Endothelial cell of umbilical vein (primary cell): Measurements from ENCODE around the gene PARD3B. TPM values are rescaled to one million over a fixed set of nuclear protein-coding genes. Genes with fewer than 3 reads are reported as not detected.
A peak's percentile ranks its signal among the peaks of the same experiment; 100 is the strongest.

Source experiments
- BruUV-seq: library from RNA; stranded (reverse); fragments of 400-500 nt; replicated peaks from 2 replicates; lab custom pipeline; 2021; lab: Mats Ljungman, UMichigan
- CTCF ChIA-PET: fragments of 300-600, 350-600 bp; sonication (Branson Sonifier 250); formaldehyde crosslinking; loops from one replicate; lab custom pipeline; 2021; ENCODE audit warnings: antibody characterized with exemption, inconsistent platforms; lab: Charles Lee
- POLR2A ChIA-PET: fragments of 300-600, 350-600 bp; sonication (Branson Sonifier 250); formaldehyde crosslinking; loops from one replicate; lab custom pipeline; 2021; ENCODE audit warnings: antibody characterized with exemption, inconsistent platforms; lab: Charles Lee
- DNase-seq: peaks from one replicate; pipeline ENCODE4 v3.0.0-alpha.2; 2011; ENCODE audit warnings: low read depth, low spot score
- FAIRE-seq: peaks from 2 replicates; lab custom pipeline; 2011; peaks lifted over from hg19 to GRCh38; lab: Jason Lieb, UNC
- H2AFZ ChIP-seq: 2 replicates; pipeline ENCODE4 v1.6.0; 2012; ENCODE audit warnings: low read depth, low read length, control low read depth, inconsistent platforms
- H3K27ac ChIP-seq: 2 replicates; pipeline ENCODE4 v1.5.1; 2011; ENCODE audit warnings: low read depth, mild to moderate bottlenecking, control low read depth, low read length, moderate library complexity; ENCODE audit not compliant: insufficient read depth
- H3K27me3 ChIP-seq, 2 experiments: 2 replicates each; pipeline versions ENCODE4 v1.6.0 to v1.6.1; 2011; ENCODE audit warnings: low read length in 2 of 2, mixed read lengths in 1 of 2; ENCODE audit not compliant: control insufficient read depth in 2 of 2, insufficient read depth in 2 of 2
- H3K36me3 ChIP-seq, 2 experiments: 2 replicates in 1 of 2; 3 replicates in 1 of 2; pipeline ENCODE4 v1.5.1; 2011; ENCODE audit warnings: low read length in 2 of 2, mild to moderate bottlenecking in 1 of 2, moderate library complexity in 1 of 2; ENCODE audit not compliant: control insufficient read depth in 2 of 2, insufficient read depth in 2 of 2; ENCODE audit errors: extremely low read depth in 1 of 2
- H3K4me1 ChIP-seq: 3 replicates; pipeline ENCODE4 v1.5.1; 2011; ENCODE audit warnings: mild to moderate bottlenecking, low read length; ENCODE audit not compliant: control insufficient read depth, insufficient read depth; ENCODE audit errors: extremely low read depth
- H3K4me2 ChIP-seq: 2 replicates; pipeline ENCODE4 v1.6.1; 2011; ENCODE audit warnings: low read length, control low read depth, mixed read lengths; ENCODE audit not compliant: insufficient read depth
- H3K4me3 ChIP-seq, 3 experiments: fragments of 200-600 bp in 1 of 3; sonication (generic), shearing (Covaris generic) in 1 of 3; replicated peaks in 1 of 3; 2 replicates each; pipeline ENCODE4 v1.5.1; 2011 to 2016; ENCODE audit warnings: control low read depth in 3 of 3, low read length in 3 of 3, mild to moderate bottlenecking in 2 of 3, inconsistent platforms in 1 of 3, low read depth in 1 of 3, moderate library complexity in 1 of 3; ENCODE audit not compliant: insufficient read depth in 1 of 3
- H3K79me2 ChIP-seq: 2 replicates; pipeline ENCODE4 v1.6.0; 2012; ENCODE audit warnings: low read length, inconsistent platforms; ENCODE audit not compliant: control insufficient read depth, insufficient read depth
- H3K9ac ChIP-seq: replicated peaks from 2 replicates; pipeline ENCODE3; 2011; ENCODE audit warnings: low read length, control low read depth; ENCODE audit not compliant: insufficient read depth; ENCODE audit errors: extremely low read depth
- H3K9me1 ChIP-seq: replicated peaks from 3 replicates; pipeline ENCODE4 v1.6.0; 2011; ENCODE audit warnings: mild to moderate bottlenecking, low read length; ENCODE audit not compliant: control insufficient read depth, insufficient read depth; ENCODE audit errors: extremely low read depth
- H3K9me3 ChIP-seq: replicated peaks from 2 replicates; pipeline ENCODE4 v1.5.1; 2012; ENCODE audit warnings: low read length, inconsistent platforms; ENCODE audit not compliant: control insufficient read depth, insufficient read depth
- H4K20me1 ChIP-seq: replicated peaks from 2 replicates; pipeline ENCODE3; 2011; ENCODE audit warnings: mild to moderate bottlenecking, low read length; ENCODE audit not compliant: control insufficient read depth, insufficient read depth; ENCODE audit errors: extremely low read depth
- EZH2 ChIP-seq: IDR thresholded peaks from 2 replicates; pipeline ENCODE4 v1.6.1; 2012; ENCODE audit warnings: borderline replicate concordance, low read depth, mild to moderate bottlenecking, moderate library complexity, low read length, inconsistent platforms; ENCODE audit not compliant: severe bottlenecking
- FOS ChIP-seq: IDR thresholded peaks from 2 replicates; pipeline ENCODE4 v1.6.1; 2011; ENCODE audit warnings: mild to moderate bottlenecking, low read length, moderate library complexity, borderline replicate concordance; ENCODE audit not compliant: insufficient read depth
- GATA2 ChIP-seq: IDR thresholded peaks from 2 replicates; pipeline ENCODE4 v1.7.0; 2011; ENCODE audit warnings: low read depth, mild to moderate bottlenecking, moderate library complexity, mixed read lengths, low read length; ENCODE audit not compliant: insufficient read length, insufficient read depth
- MYC ChIP-seq: IDR thresholded peaks from one replicate; pipeline ENCODE4 v1.6.1; 2011; ENCODE audit warnings: mild to moderate bottlenecking, low read depth, low read length
- dilution Hi-C: fragments of 300-500 bp; cut with MboI; formaldehyde crosslinking; loops from one replicate; pipeline ENCODE4 v1.15.0; 2019; ENCODE audit warnings: low sequenced_read_pairs; ENCODE audit not compliant: extremely low pct_ligation_motif_present
- intact Hi-C: fragments of 100-400 bp; cut with micrococcal nuclease; formaldehyde crosslinking; loops from one replicate; pipeline ENCODE4 v1.10.0; 2022
- polyA plus RNA-seq, 4 experiments: library from polyadenylated mRNA; depleted of rRNA in 3 of 4; stranded (reverse) in 3 of 4; unstranded in 1 of 4; fragments of >200 nt; gene quantifications; 2 replicates each; pipeline versions ENCODE4 v1.2.1 to v1.2.3, GENCODE V29; 2011 to 2012; ENCODE audit warnings: missing spikeins in 1 of 4
- total RNA-seq: library from RNA; stranded (reverse); gene quantifications from 2 replicates; pipeline ENCODE4 v1.2.3, GENCODE V29; 2021
- TF ChIP-seq, protein P1 (sequence below), 2 donors: IDR thresholded peaks; 1 replicate in 1 of 2; 2 replicates in 1 of 2; pipeline ENCODE4 v1.5.1; 2011; ENCODE audit warnings: low read length in 2 of 2, mild to moderate bottlenecking in 2 of 2, moderate library complexity in 2 of 2, control low read depth in 1 of 2, inconsistent platforms in 1 of 2, low read depth in 1 of 2; ENCODE audit not compliant: insufficient read depth in 1 of 2; ENCODE audit errors: extremely low read depth in 1 of 2
- TF ChIP-seq, protein P2 (sequence below): IDR thresholded peaks from 2 replicates; pipeline ENCODE4 v1.6.1; 2011; ENCODE audit not compliant: insufficient read depth, insufficient read length

PARD3B gene
- total and polyA plus RNA-seq, 2 donors (not counting 3 experiments of a cell fraction or from before 2014, with no cell fraction given), result 2.2 to 30.9 TPM

- no peak overlapping the region for H3K4me2 ChIP-seq
- FAIRE-seq (no peak), DNase-seq (no peak)
- H4K20me1 ChIP-seq, result no peaks in the 10 kb centered on the region
- H3K27me3 ChIP-seq, result no peaks in the 10 kb centered on the region
- no peak overlapping the region for H2AFZ ChIP-seq
- TF ChIP-seq, protein P1, sequence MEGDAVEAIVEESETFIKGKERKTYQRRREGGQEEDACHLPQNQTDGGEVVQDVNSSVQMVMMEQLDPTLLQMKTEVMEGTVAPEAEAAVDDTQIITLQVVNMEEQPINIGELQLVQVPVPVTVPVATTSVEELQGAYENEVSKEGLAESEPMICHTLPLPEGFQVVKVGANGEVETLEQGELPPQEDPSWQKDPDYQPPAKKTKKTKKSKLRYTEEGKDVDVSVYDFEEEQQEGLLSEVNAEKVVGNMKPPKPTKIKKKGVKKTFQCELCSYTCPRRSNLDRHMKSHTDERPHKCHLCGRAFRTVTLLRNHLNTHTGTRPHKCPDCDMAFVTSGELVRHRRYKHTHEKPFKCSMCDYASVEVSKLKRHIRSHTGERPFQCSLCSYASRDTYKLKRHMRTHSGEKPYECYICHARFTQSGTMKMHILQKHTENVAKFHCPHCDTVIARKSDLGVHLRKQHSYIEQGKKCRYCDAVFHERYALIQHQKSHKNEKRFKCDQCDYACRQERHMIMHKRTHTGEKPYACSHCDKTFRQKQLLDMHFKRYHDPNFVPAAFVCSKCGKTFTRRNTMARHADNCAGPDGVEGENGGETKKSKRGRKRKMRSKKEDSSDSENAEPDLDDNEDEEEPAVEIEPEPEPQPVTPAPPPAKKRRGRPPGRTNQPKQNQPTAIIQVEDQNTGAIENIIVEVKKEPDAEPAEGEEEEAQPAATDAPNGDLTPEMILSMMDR (IDR thresholded peaks at IDR 0.05; ENCODE audit: extremely low read depth in 1 of 2, insufficient read depth in 1 of 2, low read depth in 1 of 2, low read length in 2 of 2), result no peak
- TF ChIP-seq, protein P2, sequence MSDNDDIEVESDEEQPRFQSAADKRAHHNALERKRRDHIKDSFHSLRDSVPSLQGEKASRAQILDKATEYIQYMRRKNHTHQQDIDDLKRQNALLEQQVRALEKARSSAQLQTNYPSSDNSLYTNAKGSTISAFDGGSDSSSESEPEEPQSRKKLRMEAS, result no peak
- TF ChIP-seq MYC, result no peak
- intact Hi-C loops, result no loop called here
- ChIA-PET CTCF (interaction anchor here (1.6 kb wide), 1 partner anchor 9 kb away, joined by 4 read pairs; no protein-coding TSS in a partner anchor), POLR2A (no interaction called here)
- no peak overlapping the region for H3K9ac ChIP-seq
- H3K27ac ChIP-seq, result no peak overlapping the region
- H3K4me3 ChIP-seq, result no peak overlapping the region
- H3K79me2 ChIP-seq, result no peaks in the 10 kb centered on the region
- no peaks in the 10 kb centered on the region for H3K9me1 ChIP-seq
- H3K4me1 ChIP-seq, result no peaks in the 10 kb centered on the region
- dilution Hi-C loops, result no loop called here
- H3K36me3 ChIP-seq, result no peaks in the 10 kb centered on the region
- no TSS peak for BruUV-seq
- no peaks in the 10 kb centered on the region for H3K9me3 ChIP-seq
Observed at GRCh38 chr2:205609113-205609512, 1063.8 kb downstream of the PARD3B start.

DNA sequence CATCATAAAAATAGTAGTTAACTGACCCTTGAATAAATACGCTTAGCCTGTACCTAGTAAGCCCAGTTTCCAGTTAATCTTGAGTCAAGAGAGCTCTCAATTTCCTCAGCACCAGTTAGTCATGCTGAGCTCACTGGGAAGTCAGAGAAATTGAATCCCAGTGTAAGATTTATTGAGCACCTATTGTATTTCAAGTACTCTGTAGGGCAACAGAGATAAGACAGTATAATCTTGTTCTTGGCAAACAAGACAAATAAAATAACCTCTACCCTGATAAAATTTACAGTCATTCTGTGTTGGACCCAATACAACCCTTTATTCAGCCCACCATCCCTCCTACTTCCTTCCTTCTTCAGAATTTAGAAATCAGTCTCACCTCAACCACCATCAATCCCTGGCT, 1065.2 kb downstream of the PARD3B start:
- FAIRE-seq (no peak), DNase-seq (no peak)
- no TSS peak for BruUV-seq
- no peaks in the 10 kb centered on the region for H3K9me1 ChIP-seq
- H4K20me1 ChIP-seq, result no peaks in the 10 kb centered on the region
- dilution Hi-C loops, result no loop called here
- H3K4me2 ChIP-seq, result no peak overlapping the region
- ChIA-PET CTCF (interaction anchor here (1.6 kb wide), 1 partner anchor 8 kb away, joined by 4 read pairs; no protein-coding TSS in a partner anchor), POLR2A (no interaction called here)
- TF ChIP-seq GATA2 (peak; percentile 52), FOS (peak; percentile 24), EZH2 (no peak)
- no peak overlapping the region for H3K4me3 ChIP-seq
- no peak overlapping the region for H2AFZ ChIP-seq
- H3K4me1 ChIP-seq, result no peaks in the 10 kb centered on the region
- H3K27me3 ChIP-seq, result no peaks in the 10 kb centered on the region
- no peaks in the 10 kb centered on the region for H3K36me3 ChIP-seq
- no peaks in the 10 kb centered on the region for H3K79me2 ChIP-seq
- intact Hi-C loops, result no loop called here
- H3K9me3 ChIP-seq, result no peaks in the 10 kb centered on the region
- no peak overlapping the region for H3K9ac ChIP-seq
- H3K27ac ChIP-seq, result no peak overlapping the region
